Smooth muscle cell of the brain vasculature (primary cell): ENCODE measurements around the gene HIVEP3.

Experiments used
- DNase-seq: peaks from one replicate; pipeline ENCODE4 v3.0.0-alpha.2; 2012; ENCODE audit warnings: low read depth, low spot score

The HIVEP3 gene

DNA sequence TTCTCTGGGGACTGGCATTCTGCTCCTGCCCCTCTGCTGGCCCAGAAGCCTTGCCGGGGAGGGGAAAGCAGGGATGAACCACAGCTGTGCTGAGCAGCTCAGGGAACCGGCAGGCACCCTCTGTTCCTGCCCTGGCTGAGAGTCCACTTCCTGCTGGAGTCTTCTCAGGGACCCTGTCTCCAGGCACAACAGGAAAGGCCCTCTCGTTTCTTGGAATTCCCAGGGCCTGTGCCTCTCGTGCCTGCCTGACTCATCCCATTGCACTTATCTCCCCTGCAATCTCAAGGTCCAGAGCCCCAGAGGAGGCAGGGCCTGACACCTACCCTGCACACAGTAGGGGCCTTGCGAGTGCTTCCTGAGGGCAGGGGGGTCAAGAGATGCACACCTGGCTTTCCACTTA lies 433.1 kb downstream of the HIVEP3 start:
- DNase-seq = no peak

DNA sequence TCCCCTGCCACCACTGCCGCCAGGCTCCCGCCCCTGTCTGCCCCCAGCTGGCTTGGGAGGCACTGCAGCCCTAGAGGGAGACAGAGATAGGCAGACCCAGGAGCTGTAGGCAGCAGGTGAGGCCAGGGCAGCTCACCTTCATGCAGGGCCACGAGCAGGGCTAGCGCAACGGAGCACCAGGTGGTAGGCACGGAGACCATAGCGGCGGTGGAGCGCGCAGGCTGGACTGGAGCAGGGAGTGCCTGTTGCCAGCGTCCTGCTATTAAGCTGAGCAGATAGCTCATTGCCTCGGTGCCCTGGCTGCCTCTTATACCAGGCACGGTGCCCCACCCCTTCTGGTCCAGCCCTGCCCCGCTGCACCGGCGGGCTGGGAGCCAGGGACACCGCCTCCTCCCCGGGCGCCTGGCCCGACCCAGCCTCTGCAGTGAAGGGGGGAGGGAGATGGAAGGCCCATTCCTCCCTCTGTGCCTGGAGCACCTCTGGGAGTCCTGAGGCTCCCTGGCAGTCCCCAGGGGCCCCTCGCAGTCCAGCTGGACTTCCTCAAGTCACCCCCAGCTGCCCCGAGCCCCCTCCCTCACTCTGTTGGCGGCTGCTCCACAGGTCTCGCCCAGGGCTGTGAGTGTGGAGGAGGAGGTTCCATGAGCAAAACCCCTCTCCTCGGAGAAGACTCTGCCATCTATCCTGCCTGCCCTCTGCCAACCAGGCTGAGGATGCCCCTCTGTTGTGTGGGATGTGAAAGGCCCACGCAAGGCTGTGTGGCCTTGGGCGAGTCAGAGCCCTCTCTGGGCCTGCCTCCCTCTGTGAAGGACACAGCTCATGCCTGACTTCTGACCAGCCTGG lies 434.1 kb downstream of the HIVEP3 start, which contains the start of gene EDN2:
EDN2 (minus strand) TSS at position 282 of the 840 bp plus-strand sequence; CDS start at position 200, 82 bp downstream.
- no peak for DNase-seq

DNA sequence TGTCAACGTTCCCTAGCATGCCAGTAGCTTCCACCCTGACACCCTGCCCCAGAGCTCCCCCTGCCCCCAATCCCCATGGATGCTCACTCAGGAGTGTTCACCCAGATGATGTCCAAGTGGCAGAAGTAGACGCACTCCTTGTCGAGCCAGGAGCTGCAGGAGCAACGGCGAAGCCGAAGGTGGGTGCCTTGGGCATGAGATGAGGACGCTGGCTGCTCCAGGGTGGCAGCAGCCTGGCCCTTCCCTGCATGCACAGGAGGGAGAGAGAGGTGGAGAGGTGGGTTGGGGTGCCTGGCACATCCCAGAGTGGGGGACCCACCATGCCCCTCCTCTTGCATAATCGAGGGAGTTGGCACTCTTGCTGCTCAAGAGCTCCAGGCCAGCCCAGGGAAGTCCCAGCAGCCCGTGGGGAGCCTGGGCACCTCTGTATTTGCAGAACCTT lies 434.7 kb downstream of the HIVEP3 start:
- no peak for DNase-seq

DNA sequence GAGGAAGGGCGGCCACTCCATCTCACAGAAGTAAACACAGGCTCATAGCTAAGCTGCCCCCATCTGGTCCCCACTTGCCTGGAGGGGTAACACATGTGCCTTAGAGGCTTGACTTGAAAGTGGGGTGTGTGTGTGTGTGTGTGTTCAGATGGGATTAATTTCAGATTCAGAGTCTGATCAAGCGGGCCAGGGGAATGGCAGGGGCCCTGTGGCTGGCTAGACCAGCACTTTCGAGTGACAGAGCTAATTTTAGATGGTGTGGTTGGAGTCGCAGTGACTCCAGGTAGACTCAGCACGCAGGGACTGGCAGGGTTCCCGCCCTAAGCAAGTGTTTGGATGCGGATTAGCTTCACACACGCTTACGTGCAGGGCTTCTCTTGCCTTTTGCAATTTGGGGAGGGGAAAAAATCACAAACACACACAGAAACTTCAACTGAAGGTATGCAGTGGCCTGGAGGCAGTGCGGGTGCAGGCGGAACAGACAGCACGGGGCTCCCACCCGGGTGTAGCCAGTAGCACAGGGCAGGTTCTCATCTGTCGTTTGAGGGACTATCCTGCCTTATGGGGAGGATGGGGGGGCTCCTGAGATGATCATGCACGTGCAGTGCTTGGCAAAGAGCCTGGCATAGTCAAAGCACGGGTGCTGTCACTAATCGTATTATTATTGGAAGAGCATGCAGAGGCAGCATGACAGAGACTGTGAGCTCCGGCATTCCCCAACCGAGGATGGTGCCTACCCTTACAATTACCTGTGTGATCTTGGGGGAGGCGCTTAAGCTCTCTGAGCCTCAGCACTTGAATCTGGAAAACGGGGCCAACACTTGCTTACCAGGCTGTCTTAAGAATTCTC lies 435.5 kb downstream of the HIVEP3 start:
- no peak for DNase-seq

DNA sequence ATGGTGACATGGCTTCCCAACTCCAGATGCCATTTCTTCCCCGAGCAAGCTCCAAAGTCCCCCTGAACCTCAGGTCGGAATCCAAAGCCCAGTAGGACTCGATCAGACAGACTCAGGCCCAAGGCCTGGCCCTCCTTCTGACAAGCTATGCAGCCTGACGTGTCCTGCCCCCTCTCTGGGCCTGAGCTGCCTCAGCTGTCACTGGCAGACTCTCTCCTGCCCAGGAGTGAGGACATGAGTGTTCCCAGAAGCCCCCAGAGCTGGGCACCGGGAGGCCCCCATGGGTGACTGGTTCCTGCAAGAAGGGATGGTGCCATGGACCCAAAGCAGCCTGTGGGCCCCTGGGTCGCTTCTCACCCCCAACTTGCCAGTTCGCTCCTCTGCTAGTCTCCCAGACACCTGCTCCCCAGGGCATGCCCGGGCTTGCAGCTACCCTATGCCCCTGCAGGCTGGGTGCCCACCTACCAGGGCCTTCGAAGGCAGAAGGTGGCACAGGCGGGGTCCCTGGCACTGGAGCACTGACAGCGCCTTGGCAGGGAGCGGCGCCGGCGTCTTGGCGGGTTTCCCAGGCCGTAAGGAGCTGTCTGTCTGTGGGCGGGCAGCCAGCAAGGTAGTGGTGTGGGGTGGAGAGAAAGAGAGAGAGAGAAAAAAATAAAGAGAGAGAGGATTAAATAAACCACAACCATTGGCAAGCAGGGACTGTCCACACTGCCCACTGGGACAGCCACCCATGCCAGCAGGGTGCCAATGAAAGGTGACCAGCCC lies 436.5 kb downstream of the HIVEP3 start:
- DNase-seq = no peak

DNA sequence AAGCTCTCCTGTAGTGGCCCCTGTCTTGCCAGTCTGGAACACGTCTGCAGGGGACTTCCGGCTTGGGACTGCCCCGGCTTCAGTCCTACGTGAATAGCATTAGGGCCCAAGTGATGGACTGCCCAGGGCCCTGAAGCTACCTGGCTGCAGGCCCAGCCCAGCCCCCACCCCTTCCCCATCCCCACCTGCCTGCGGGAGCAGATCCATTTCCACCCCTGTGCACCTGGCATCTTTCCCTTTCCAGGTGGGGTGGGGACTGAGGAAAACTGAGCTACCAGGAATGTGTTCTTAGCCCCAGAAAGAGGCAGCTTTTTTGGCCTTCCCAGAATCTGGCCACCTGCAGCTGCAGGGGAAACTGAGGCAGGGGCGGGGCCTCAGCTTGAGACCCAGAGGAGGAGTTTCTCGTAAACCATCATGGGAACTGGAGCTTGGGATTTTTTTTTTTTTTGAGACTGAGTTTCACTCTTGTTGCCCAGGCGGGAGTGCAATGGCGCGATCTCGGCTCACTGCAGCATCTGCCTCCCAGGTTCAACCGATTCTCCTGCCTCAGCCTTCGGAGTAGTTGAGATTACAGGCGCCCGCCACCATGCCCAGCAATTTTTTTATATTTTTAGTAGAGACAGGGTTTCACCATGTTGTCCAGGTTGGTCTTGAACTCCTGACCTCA lies 437.5 kb downstream of the HIVEP3 start:
- DNase-seq = no peak

DNA sequence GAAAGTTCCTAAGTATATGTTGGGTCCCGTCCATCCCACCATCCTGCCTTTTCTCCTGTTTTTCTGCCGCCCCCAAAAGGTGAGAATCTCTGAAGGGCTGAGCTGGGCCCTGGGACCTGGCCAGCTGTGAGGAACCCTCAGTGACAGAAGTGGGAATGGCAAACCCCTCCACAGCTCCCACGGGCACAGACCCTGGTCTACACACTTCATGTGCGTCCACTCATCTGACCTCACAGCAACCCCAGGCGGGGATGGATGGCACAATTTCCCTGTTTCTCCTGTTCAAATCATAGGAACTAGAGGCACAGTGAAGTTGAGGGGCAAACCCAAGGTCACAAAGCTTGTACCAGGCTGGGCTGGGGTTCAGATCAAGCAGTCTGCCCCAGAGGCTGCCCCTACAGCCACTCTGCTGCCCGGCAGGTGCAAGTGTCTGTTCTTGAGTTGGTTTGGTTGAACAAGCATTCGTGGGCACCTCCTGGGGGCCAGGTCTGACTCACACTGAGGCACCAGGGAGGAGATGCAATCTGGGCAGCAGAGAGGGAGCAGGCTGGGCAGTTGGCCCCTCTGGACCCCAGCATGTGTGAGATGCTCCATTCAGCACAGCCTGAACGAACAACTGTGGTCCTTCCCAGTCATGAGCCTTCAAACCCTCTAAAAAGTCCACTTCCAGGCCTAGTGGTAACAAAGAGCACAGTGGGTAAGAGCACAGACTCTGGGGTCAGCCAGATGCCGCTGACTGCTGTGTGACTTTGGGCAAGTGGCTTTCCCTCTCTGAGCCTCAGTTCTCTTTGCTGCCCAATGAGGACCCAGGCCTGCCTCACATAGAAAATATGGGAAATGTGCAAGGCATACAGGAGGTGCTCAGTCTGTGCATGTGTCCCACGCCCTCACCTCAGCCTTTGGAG lies 438.3 kb downstream of the HIVEP3 start:
- no peak for DNase-seq

- no peak for DNase-seq
Observed at GRCh38 chr1:41479808-41480160, 438.9 kb downstream of the HIVEP3 start.

- peak; percentile 37 for DNase-seq
Observed at GRCh38 chr1:41479000-41479807, 439.5 kb downstream of the HIVEP3 start.

DNA sequence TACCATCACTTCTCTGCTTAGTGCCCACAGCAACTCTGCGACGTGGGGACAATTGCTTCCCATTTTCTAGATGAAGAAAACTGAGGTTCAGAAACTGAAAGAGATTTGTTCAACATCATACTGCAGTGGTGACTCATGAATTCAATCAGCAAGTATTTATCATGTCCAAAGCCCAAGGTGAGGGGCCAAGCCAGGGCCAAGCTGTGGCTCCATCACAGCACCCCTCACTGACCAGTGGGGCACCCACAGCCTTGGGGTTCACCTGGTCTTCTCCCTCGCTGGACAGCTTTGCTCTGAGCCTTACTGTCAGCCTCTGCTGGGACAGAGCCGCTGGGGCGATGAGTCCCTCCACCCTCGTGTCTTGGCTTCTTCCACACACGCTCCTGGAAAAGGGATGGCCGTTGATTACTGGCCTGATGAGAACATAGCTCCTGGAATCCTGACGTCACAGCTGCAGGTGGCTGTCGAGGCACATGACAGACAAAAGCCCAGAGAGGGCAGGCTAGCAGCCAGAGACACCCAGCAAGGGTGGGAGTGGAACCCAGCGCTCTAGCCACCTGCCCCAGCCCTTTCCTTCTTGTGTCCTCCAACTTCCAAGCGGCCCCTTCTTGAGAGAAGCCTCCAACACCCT lies 440.5 kb downstream of the HIVEP3 start:
- DNase-seq = no peak

GRCh38 chr1:41476807-41477361 lies 441.8 kb downstream of the HIVEP3 start:
- peak; percentile 36 for DNase-seq

DNA sequence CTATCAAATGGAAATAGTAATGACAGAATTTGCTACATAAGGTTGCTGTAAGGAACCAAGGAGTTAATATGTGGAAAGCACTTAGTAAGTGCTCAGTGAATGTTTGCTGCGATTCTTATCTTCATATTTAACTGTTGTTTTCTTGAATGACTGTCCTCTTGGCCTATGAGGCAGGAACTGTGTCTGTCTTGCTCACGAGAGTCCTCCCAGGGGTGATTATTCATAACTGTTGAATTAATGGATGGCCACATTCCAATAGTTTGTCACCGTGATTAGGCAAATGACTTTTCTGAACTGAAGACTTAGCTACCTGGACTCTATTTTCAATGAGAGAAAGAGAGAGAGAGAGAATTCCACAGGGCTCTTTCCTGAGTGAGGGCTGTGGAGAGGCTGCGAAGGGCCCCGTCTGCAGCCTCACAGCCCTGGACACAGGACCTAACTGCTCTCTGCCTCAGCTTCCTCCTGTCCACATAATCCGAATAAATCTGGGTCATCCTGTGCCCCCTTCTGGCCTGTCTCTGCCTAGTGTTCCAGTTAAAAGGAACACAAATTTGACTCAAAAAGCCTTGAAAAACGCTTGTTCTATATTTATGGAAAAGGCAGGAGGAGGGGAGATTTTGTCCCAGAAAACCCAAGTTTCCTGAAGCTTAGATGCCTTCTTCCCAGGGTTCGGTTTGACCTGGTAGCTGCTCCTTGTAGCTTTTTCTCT lies 442.7 kb downstream of the HIVEP3 start:
- DNase-seq = no peak

DNA sequence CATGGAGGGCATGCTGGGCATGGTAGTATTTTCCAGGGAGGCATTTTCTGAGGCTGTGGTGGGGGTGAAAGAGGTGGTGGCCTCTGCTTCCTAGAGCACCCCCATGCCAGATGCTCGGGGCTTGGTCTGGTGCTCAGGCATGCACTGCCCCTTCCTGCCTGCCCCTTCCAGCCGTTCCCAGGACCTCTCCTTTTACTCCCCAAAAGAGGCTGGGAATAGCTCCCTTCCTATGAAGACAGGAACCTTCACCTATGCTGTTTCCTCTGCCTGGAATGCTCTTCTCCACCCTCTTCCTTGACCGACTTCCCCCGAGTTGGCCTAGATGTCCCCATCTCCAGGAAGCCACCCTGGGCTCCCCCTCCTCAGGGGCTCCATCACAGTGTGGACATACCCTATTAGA lies 443.4 kb downstream of the HIVEP3 start:
- DNase-seq = no peak

GRCh38 chr1:41474490-41475271 lies 444.0 kb downstream of the HIVEP3 start:
- no peak for DNase-seq

GRCh38 chr1:41473738-41474362 lies 444.9 kb downstream of the HIVEP3 start:
- DNase-seq = no peak

DNA sequence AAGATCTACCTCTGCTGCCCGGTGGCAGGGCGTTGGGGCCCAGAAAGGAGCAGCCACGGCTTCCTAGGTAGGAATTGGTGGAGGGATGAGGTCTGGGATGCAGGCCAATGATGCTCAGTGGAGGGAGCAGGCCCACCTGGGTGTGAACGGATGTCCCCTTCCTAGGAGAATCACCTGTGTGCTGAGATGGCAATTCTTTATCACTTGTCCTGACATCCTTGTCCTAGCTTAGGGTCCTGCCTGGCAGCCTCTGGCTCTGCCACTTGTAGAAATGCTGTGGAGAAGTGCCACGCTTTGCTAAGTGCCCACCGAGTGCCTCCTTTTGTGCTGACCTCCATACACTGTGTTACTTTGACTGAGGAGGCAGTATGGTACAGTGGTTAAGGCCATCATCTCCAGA lies 447.1 kb downstream of the HIVEP3 start:
- no peak for DNase-seq

DNA sequence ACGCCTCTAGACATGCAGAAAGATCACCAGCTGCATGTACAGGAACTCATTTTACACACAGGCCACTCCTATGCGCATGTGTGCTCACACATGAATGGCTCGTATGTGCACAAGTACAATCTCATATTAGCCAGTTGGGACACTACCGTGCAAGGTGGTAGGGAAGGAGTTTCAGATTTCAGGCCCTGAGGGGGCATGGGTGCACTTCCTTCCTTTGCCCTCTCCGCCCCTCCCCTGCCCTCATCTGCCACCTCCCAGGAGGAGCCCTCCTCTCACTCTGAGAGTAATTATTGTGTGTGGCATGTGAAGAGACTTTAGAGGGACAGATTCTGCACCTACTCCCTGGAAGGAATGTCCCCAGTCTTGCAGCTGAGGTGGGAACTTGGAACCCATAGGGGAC lies 449.0 kb downstream of the HIVEP3 start:
- no peak for DNase-seq
